Activated T-cell treated with anti-CD3 and anti-CD28 coated beads for 24 hours (primary cell): ENCODE data around the gene ZFP62.
"Not testable (repeated sequence)": the region's sequence is repeated elsewhere in the genome, so short reads cannot be mapped to it uniquely, and the experiment has no call there.

Source experiments
- DNase-seq: peaks from one replicate; pipeline ENCODE4 v3.0.0-alpha.2; 2020; ENCODE audit warnings: low read depth

ZFP62 gene

GRCh38 chr5:180830253-180831138 is 30.6 kb downstream of the ZFP62 start:
- peak; percentile 53 for DNase-seq

GRCh38 chr5:180829726-180830125 is 31.4 kb downstream of the ZFP62 start:
- DNase-seq: no peak

GRCh38 chr5:180828756-180829531 is 32.1 kb downstream of the ZFP62 start:
- not testable (repeated sequence) for DNase-seq

- not testable (repeated sequence) for DNase-seq
Measured at GRCh38 chr5:180827374-180827773, 33.7 kb downstream of the ZFP62 start.

GRCh38 chr5:180825768-180826525 is 35.1 kb downstream of the ZFP62 start:
- DNase-seq: no peak

- DNase-seq: no peak
Measured at GRCh38 chr5:180824630-180825476, 36.2 kb downstream of the ZFP62 start.

GRCh38 chr5:180823940-180824629 is 37.0 kb downstream of the ZFP62 start:
- no peak for DNase-seq

GRCh38 chr5:180823346-180823745 is 37.7 kb downstream of the ZFP62 start:
- DNase-seq: no peak

GRCh38 chr5:180821538-180821937 is 39.5 kb downstream of the ZFP62 start:
- no peak for DNase-seq

GRCh38 chr5:180820788-180821321 is 40.2 kb downstream of the ZFP62 start:
- no peak for DNase-seq

- DNase-seq: no peak
Measured at GRCh38 chr5:180818677-180819341, 42.3 kb downstream of the ZFP62 start.

GRCh38 chr5:180817893-180818674 is 43.0 kb downstream of the ZFP62 start:
- DNase-seq: no peak

GRCh38 chr5:180816608-180817534 is 44.2 kb downstream of the ZFP62 start:
- no peak for DNase-seq

GRCh38 chr5:180815293-180815917 is 45.7 kb downstream of the ZFP62 start:
- no peak for DNase-seq

GRCh38 chr5:180813420-180813819 is 47.7 kb downstream of the ZFP62 start:
- DNase-seq: no peak

- DNase-seq: no peak
Measured at GRCh38 chr5:180811623-180812124, 49.4 kb downstream of the ZFP62 start.

GRCh38 chr5:180810959-180811622 is 50.0 kb downstream of the ZFP62 start:
- DNase-seq: peak; percentile 48
